Trophoblast cell (in vitro differentiated cells and primary cell): ENCODE measurements around the gene KRT32.

Experiments
- DNase-seq, 2 donors: peaks; one replicate each; pipeline ENCODE4 v3.0.0-alpha.2; 2016
- H2AFZ ChIP-seq: 2 replicates; pipeline ENCODE4 v1.6.1; 2013; ENCODE audit warnings: low read length, moderate library complexity, mild to moderate bottlenecking; ENCODE audit not compliant: insufficient read depth, poor library complexity
- H2AK5ac ChIP-seq: 2 replicates; pipeline ENCODE4 v1.6.1; 2013; ENCODE audit warnings: mild to moderate bottlenecking, low read length
- H2BK120ac ChIP-seq: 2 replicates; pipeline ENCODE4 v1.6.1; 2013; ENCODE audit warnings: low read length, mild to moderate bottlenecking, moderate library complexity; ENCODE audit not compliant: insufficient read depth, poor library complexity
- H2BK12ac ChIP-seq: 2 replicates; pipeline ENCODE4 v1.6.1; 2013; ENCODE audit warnings: mild to moderate bottlenecking, low read length, moderate library complexity
- H2BK5ac ChIP-seq: 2 replicates; pipeline ENCODE4 v1.6.1; 2013; ENCODE audit warnings: low read length, low read depth, moderate library complexity, mild to moderate bottlenecking; ENCODE audit not compliant: poor library complexity
- H3K14ac ChIP-seq: 2 replicates; pipeline ENCODE4 v1.6.1; 2013; ENCODE audit warnings: mild to moderate bottlenecking, low read length
- H3K18ac ChIP-seq: 2 replicates; pipeline ENCODE4 v1.6.1; 2013; ENCODE audit warnings: mild to moderate bottlenecking, low read length
- H3K23ac ChIP-seq: 2 replicates; pipeline ENCODE4 v1.6.1; 2013; ENCODE audit warnings: low read length
- H3K27ac ChIP-seq: 2 replicates; pipeline ENCODE4 v1.5.1; 2013; ENCODE audit warnings: low read depth, mild to moderate bottlenecking, inconsistent platforms, low read length, moderate library complexity
- H3K27me3 ChIP-seq: 2 replicates; pipeline ENCODE4 v1.6.1; 2013; ENCODE audit warnings: inconsistent platforms, mild to moderate bottlenecking, low read length, moderate library complexity; ENCODE audit not compliant: insufficient read depth
- H3K36me3 ChIP-seq, 2 experiments: 1 replicate in 1 of 2; 2 replicates in 1 of 2; pipeline ENCODE4 v1.6.1; 2013; ENCODE audit warnings: low read length in 2 of 2, mild to moderate bottlenecking in 2 of 2, moderate library complexity in 1 of 2; ENCODE audit not compliant: insufficient read depth in 2 of 2, control insufficient read depth in 1 of 2
- H3K4ac ChIP-seq: 2 replicates; pipeline ENCODE4 v1.6.1; 2013; ENCODE audit warnings: low read depth, mild to moderate bottlenecking, low read length, moderate library complexity
- H3K4me1 ChIP-seq, 2 experiments: 1 replicate in 1 of 2; 2 replicates in 1 of 2; pipeline ENCODE4 v1.6.1; 2013; ENCODE audit warnings: low read length in 2 of 2, mild to moderate bottlenecking in 2 of 2, moderate library complexity in 1 of 2; ENCODE audit not compliant: insufficient read depth in 2 of 2, control insufficient read depth in 1 of 2
- H3K4me2 ChIP-seq: 2 replicates; pipeline ENCODE4 v1.6.1; 2013; ENCODE audit warnings: inconsistent platforms, mild to moderate bottlenecking, low read length, moderate library complexity
- H3K4me3 ChIP-seq: 2 replicates; pipeline ENCODE4 v1.5.1; 2013; ENCODE audit warnings: mild to moderate bottlenecking, low read depth, low read length, inconsistent platforms
- H3K79me1 ChIP-seq: one replicate; pipeline ENCODE4 v1.6.1; 2013; ENCODE audit warnings: low read length
- H3K79me2 ChIP-seq: 2 replicates; pipeline ENCODE4 v1.6.1; 2013; ENCODE audit warnings: low read length, mild to moderate bottlenecking; ENCODE audit not compliant: control insufficient read depth, insufficient read depth, poor library complexity
- H3K9ac ChIP-seq: 2 replicates; pipeline ENCODE4 v1.6.1; 2013; ENCODE audit warnings: mild to moderate bottlenecking, low read length
- H3K9me3 ChIP-seq: 2 replicates; pipeline ENCODE4 v1.6.1; 2013; ENCODE audit warnings: low read depth, mild to moderate bottlenecking, control low read depth, inconsistent platforms, low read length; ENCODE audit not compliant: insufficient read depth
- H4K12ac ChIP-seq: 2 replicates; pipeline ENCODE4 v1.6.1; 2013; ENCODE audit warnings: low read depth, mild to moderate bottlenecking, low read length, moderate library complexity
- H4K8ac ChIP-seq: 2 replicates; pipeline ENCODE4 v1.6.1; 2013; ENCODE audit warnings: low read depth, mild to moderate bottlenecking, low read length, moderate library complexity
- H4K91ac ChIP-seq: one replicate; pipeline ENCODE4 v1.6.1; 2013; ENCODE audit warnings: low read depth, mild to moderate bottlenecking, low read length, moderate library complexity
- WGBS: extraction: QIAGEN DNeasy Blood & Tissue Kit; methylation state at CpG from one replicate; pipeline ENCODE4 v1.1.7; 2013; ENCODE audit warnings: missing lambda C conversion rate; ENCODE audit not compliant: insufficient read length, insufficient coverage; ENCODE audit errors: extremely low coverage; 5-methylcytosine and 5-hydroxymethylcytosine counted together

The KRT32 gene

GRCh38 chr17:41512546-41513167, 45.5 kb upstream of the KRT32 start:
- H3K27ac ChIP-seq, result no peak overlapping the region
- no peaks in the 10 kb centered on the region for H3K79me2 ChIP-seq
- no peak overlapping the region for H2AFZ ChIP-seq
- H3K4me1 ChIP-seq, result peaks cover 2 to 3% of the 10 kb centered on the region in 2 experiments
- H3K9ac ChIP-seq, result no peak overlapping the region
- no peak for DNase-seq
- WGBS, result no CpG with 5 or more reads among the region's 7 CpGs
- no peak overlapping the region for H2BK120ac ChIP-seq
- H3K4me3 ChIP-seq, result no peak overlapping the region
- H4K91ac ChIP-seq, result no peak overlapping the region
- H3K18ac ChIP-seq, result no peak overlapping the region
- H3K4ac ChIP-seq, result no peak overlapping the region
- no peak overlapping the region for H2AK5ac ChIP-seq
- H3K36me3 ChIP-seq, result no peaks in the 10 kb centered on the region
- no peak overlapping the region for H2BK12ac ChIP-seq
- no peak overlapping the region for H4K8ac ChIP-seq
- H3K4me2 ChIP-seq, result no peak overlapping the region
- H3K9me3 ChIP-seq, result no peaks in the 10 kb centered on the region
- no peak overlapping the region for H4K12ac ChIP-seq
- H3K27me3 ChIP-seq, result no peaks in the 10 kb centered on the region
- no peak overlapping the region for H3K23ac ChIP-seq
- no peak overlapping the region for H3K14ac ChIP-seq
- H3K79me1 ChIP-seq, result no peaks in the 10 kb centered on the region
- no peak overlapping the region for H2BK5ac ChIP-seq

- no peak overlapping the region for H4K8ac ChIP-seq
- H2BK120ac ChIP-seq, result no peak overlapping the region
- H2BK12ac ChIP-seq, result no peak overlapping the region
- no peak for DNase-seq
- H2BK5ac ChIP-seq, result no peak overlapping the region
- H3K4me2 ChIP-seq, result no peak overlapping the region
- H3K14ac ChIP-seq, result no peak overlapping the region
- H3K23ac ChIP-seq, result no peak overlapping the region
- no peak overlapping the region for H3K27ac ChIP-seq
- no peaks in the 10 kb centered on the region for H3K79me1 ChIP-seq
- no CpG with 5 or more reads among the region's 10 CpGs for WGBS
- H3K9me3 ChIP-seq, result no peaks in the 10 kb centered on the region
- no peaks in the 10 kb centered on the region for H3K79me2 ChIP-seq
- H4K12ac ChIP-seq, result no peak overlapping the region
- no peak overlapping the region for H3K9ac ChIP-seq
- H3K36me3 ChIP-seq, result no peaks in the 10 kb centered on the region
- H3K4me3 ChIP-seq, result no peak overlapping the region
- no peak overlapping the region for H2AK5ac ChIP-seq
- no peak overlapping the region for H2AFZ ChIP-seq
- no peak overlapping the region for H3K4ac ChIP-seq
- H3K4me1 ChIP-seq, result peaks cover 3% of the 10 kb centered on the region in 2 experiments
- H4K91ac ChIP-seq, result no peak overlapping the region
- H3K27me3 ChIP-seq, result no peaks in the 10 kb centered on the region
- no peak overlapping the region for H3K18ac ChIP-seq
Observed at GRCh38 chr17:41511716-41512115, 44.5 kb upstream of the KRT32 start.

- Histone ChIP-seq H2BK12ac (no peak overlapping the region), H2AK5ac (no peak overlapping the region), H3K9ac (no peak overlapping the region), H3K27ac (no peak overlapping the region), H2BK5ac (no peak overlapping the region), H3K14ac (no peak overlapping the region), H3K36me3 (no peaks in the 10 kb centered on the region), H3K4me2 (no peak overlapping the region), H3K18ac (no peak overlapping the region), H2BK120ac (no peak overlapping the region), H4K12ac (no peak overlapping the region), H4K8ac (no peak overlapping the region), H3K4ac (no peak overlapping the region), H3K79me1 (no peaks in the 10 kb centered on the region), H3K4me1 (peaks cover 3% of the 10 kb centered on the region in 2 experiments), H3K4me3 (no peak overlapping the region), H4K91ac (no peak overlapping the region), H3K23ac (no peak overlapping the region), H2AFZ (no peak overlapping the region), H3K79me2 (no peaks in the 10 kb centered on the region), H3K27me3 (no peaks in the 10 kb centered on the region), H3K9me3 (no peaks in the 10 kb centered on the region)
- no CpG with 5 or more reads among the region's 4 CpGs for WGBS
- DNase-seq, result no peak
Observed at GRCh38 chr17:41511116-41511515, 43.9 kb upstream of the KRT32 start.

- no peak overlapping the region for H2AFZ ChIP-seq
- H3K79me2 ChIP-seq, result no peaks in the 10 kb centered on the region
- no peak overlapping the region for H3K4me3 ChIP-seq
- peak in 1 of 2 donors; percentile 43 for DNase-seq
- no peak overlapping the region for H4K12ac ChIP-seq
- no peak overlapping the region for H2BK12ac ChIP-seq
- H3K9ac ChIP-seq, result no peak overlapping the region
- no peaks in the 10 kb centered on the region for H3K9me3 ChIP-seq
- H3K18ac ChIP-seq, result no peak overlapping the region
- H3K23ac ChIP-seq, result no peak overlapping the region
- no CpG with 5 or more reads among the region's 7 CpGs for WGBS
- no peak overlapping the region for H2BK5ac ChIP-seq
- no peak overlapping the region for H2AK5ac ChIP-seq
- no peak overlapping the region for H4K91ac ChIP-seq
- H3K14ac ChIP-seq, result no peak overlapping the region
- no peak overlapping the region for H3K4me2 ChIP-seq
- H4K8ac ChIP-seq, result no peak overlapping the region
- no peak overlapping the region for H3K27ac ChIP-seq
- peaks cover 3% of the 10 kb centered on the region in 2 experiments for H3K4me1 ChIP-seq
- no peaks in the 10 kb centered on the region for H3K36me3 ChIP-seq
- no peaks in the 10 kb centered on the region for H3K79me1 ChIP-seq
- H3K27me3 ChIP-seq, result no peaks in the 10 kb centered on the region
- no peak overlapping the region for H3K4ac ChIP-seq
- H2BK120ac ChIP-seq, result no peak overlapping the region
Observed at GRCh38 chr17:41510251-41511065, 43.3 kb upstream of the KRT32 start.
